Skeletal muscle cell (primary cell): ENCODE data around the gene GNE.
"Not testable (repeated sequence)": the region's sequence is repeated elsewhere in the genome, so short reads cannot be mapped to it uniquely, and the experiment has no call there.

Experiments
- DNase-seq: peaks from one replicate; pipeline ENCODE4 v3.0.0-alpha.2; 2010; ENCODE audit warnings: low read depth
- H3K4me3 ChIP-seq: 2 replicates; pipeline ENCODE4 v1.5.1; 2011; ENCODE audit warnings: low read depth, mild to moderate bottlenecking, control low read depth, low read length, moderate library complexity

Gene GNE

GRCh38 chr9:36276254-36276653 lies 18.0 kb upstream of the GNE start:
- no peak for DNase-seq
- peak overlapping the region; percentile 40 for H3K4me3 ChIP-seq

- DNase-seq, result no peak
- no peak overlapping the region for H3K4me3 ChIP-seq
Measured at GRCh38 chr9:36275060-36275459, 16.8 kb upstream of the GNE start.

GRCh38 chr9:36273354-36273753 lies 15.1 kb upstream of the GNE start:
- DNase-seq, H3K4me3 ChIP-seq: not testable (repeated sequence)

- no peak for DNase-seq
- H3K4me3 ChIP-seq, result no peak overlapping the region
Measured at GRCh38 chr9:36268007-36268427, 9.8 kb upstream of the GNE start.

- no peak for DNase-seq
- no peak overlapping the region for H3K4me3 ChIP-seq
Measured at GRCh38 chr9:36264896-36265295, 6.6 kb upstream of the GNE start.

- H3K4me3 ChIP-seq, result no peak overlapping the region
- no peak for DNase-seq
Measured at GRCh38 chr9:36263683-36264082, 5.4 kb upstream of the GNE start.

GRCh38 chr9:36258996-36259533 lies 817 bp upstream of the GNE start:
- peak overlapping the region; percentile 81 for H3K4me3 ChIP-seq
- DNase-seq, result no peak

GRCh38 chr9:36251428-36251827 lies 6.8 kb downstream of the GNE start:
- H3K4me3 ChIP-seq, result no peak overlapping the region
- DNase-seq, result no peak

- H3K4me3 ChIP-seq, result no peak overlapping the region
- no peak for DNase-seq
Measured at GRCh38 chr9:36250079-36250478, 8.2 kb downstream of the GNE start.

GRCh38 chr9:36249189-36249588 lies 9.1 kb downstream of the GNE start:
- no peak overlapping the region for H3K4me3 ChIP-seq
- no peak for DNase-seq

- peak; percentile 2 for DNase-seq
- H3K4me3 ChIP-seq, result not testable (repeated sequence)
Measured at GRCh38 chr9:36248061-36248460, 10.2 kb downstream of the GNE start.

- DNase-seq, result no peak
Measured at GRCh38 chr9:36247356-36247755, 10.9 kb downstream of the GNE start.

GRCh38 chr9:36245906-36246305 lies 12.3 kb downstream of the GNE start:
- DNase-seq, result no peak
- H3K4me3 ChIP-seq, result no peak overlapping the region

More at GRCh38 chr9:36247356-36247755, 10.9 kb downstream of the GNE start:
- H3K4me3 ChIP-seq, result no peak overlapping the region

- not testable (repeated sequence) for H3K4me3 ChIP-seq, DNase-seq
Measured at GRCh38 chr9:36239675-36240074, 18.6 kb downstream of the GNE start.

GRCh38 chr9:36239205-36239604 lies 19.0 kb downstream of the GNE start:
- not testable (repeated sequence) for H3K4me3 ChIP-seq, DNase-seq

GRCh38 chr9:36237230-36237629 lies 21.0 kb downstream of the GNE start:
- no peak overlapping the region for H3K4me3 ChIP-seq
- DNase-seq, result no peak

- DNase-seq, result no peak
- no peak overlapping the region for H3K4me3 ChIP-seq
Measured at GRCh38 chr9:36222449-36222848, 35.8 kb downstream of the GNE start.

- no peak overlapping the region for H3K4me3 ChIP-seq
- DNase-seq, result no peak
Measured at GRCh38 chr9:36221667-36222066, 36.6 kb downstream of the GNE start.

- no peak overlapping the region for H3K4me3 ChIP-seq
- DNase-seq, result no peak
Measured at GRCh38 chr9:36218411-36218901, 39.8 kb downstream of the GNE start.

GRCh38 chr9:36218011-36218410 lies 40.2 kb downstream of the GNE start:
- no peak for DNase-seq
- H3K4me3 ChIP-seq, result no peak overlapping the region

GRCh38 chr9:36217256-36217968 lies 40.8 kb downstream of the GNE start:
- H3K4me3 ChIP-seq, result no peak overlapping the region
- DNase-seq, result no peak
